ENCODE results near the gene KIF19. TPM values are rescaled to one million over a fixed set of nuclear protein-coding genes. Genes with fewer than 3 reads are reported as not detected.

The KIF19 gene
- polyA plus RNA-seq, 1 experiment = not detected

DNA sequence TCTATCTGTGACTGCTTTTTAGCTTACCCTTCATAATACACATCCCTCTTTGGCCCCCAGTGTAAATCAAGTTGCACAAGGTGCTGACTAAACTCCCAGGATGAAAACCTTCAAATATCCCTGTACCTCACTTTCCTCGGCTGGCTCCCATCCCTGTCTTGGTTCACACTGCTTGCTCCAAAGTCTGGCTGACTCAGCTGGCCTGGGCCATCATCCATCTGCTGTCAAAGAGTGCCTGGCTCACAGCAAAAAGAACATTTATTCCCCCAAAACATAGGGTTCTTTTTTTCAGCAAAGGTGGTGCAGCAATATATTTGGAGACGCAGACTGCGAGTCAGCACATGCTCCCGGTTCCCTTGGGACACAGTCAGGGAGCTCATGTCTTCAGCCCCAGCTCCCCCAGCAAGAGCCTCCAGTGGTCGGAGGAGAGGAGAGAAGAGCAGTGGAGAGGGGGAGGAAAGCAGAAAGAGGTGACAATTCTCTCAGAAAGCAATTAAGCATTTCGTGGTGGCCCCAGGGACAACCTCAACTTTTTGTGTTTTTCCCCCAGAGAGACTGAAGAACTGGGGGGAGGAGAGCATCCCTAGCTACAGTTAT is 67.4 kb downstream of the KIF19 start:
- CTCF ChIA-PET = no interaction called here
- DNase-seq (ENCODE audit: low read depth) = no peak
- H3K36me3 ChIP-seq (ENCODE audit: control insufficient read depth, insufficient read depth, low read length) = no peaks in the 10 kb centered on the region
- no peaks in the 10 kb centered on the region for H3K27me3 ChIP-seq (ENCODE audit: control insufficient read depth, insufficient read depth, low read length)
- POLR2A ChIA-PET = no interaction called here
- no peak overlapping the region for H3K4me3 ChIP-seq (ENCODE audit: low read depth, low read length)
- TF ChIP-seq, protein P1, sequence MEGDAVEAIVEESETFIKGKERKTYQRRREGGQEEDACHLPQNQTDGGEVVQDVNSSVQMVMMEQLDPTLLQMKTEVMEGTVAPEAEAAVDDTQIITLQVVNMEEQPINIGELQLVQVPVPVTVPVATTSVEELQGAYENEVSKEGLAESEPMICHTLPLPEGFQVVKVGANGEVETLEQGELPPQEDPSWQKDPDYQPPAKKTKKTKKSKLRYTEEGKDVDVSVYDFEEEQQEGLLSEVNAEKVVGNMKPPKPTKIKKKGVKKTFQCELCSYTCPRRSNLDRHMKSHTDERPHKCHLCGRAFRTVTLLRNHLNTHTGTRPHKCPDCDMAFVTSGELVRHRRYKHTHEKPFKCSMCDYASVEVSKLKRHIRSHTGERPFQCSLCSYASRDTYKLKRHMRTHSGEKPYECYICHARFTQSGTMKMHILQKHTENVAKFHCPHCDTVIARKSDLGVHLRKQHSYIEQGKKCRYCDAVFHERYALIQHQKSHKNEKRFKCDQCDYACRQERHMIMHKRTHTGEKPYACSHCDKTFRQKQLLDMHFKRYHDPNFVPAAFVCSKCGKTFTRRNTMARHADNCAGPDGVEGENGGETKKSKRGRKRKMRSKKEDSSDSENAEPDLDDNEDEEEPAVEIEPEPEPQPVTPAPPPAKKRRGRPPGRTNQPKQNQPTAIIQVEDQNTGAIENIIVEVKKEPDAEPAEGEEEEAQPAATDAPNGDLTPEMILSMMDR (IDR thresholded peaks at IDR 0.05; ENCODE audit: insufficient read depth, low read depth, low read length) = no peak

DNA sequence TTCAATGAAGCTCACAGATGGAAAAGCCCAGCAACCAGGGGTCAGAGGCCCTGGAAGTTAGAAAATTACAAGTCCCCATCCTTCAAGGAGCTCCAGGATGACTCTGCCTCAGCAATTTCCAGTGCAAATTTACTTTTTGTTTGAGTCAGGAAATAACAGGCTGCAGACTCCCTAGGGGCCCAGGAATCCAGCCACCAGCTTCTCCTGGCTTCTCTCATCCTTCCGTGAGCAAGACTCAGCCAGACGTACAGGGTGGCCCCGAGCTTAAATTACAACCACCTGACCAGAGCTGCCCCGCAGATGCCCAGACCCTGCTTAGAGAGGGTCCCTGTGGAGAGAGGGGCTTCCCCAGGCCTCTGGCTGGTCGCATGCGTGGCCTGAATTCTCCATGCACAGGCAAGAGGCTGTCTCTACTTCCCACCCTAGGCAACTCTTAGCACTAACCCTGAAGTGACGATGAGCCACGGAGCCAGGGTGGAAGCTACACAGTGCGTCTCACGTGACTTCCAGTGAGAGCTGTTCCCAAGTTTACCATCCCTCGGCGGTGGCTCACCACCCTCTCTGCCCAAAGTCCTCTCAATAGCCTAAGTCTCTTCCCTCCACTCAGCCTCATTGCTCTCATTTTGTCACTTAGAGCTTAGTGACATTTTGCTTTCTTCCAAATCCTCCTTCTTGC is 68.4 kb downstream of the KIF19 start:
- no peaks in the 10 kb centered on the region for H3K36me3 ChIP-seq (ENCODE audit: control insufficient read depth, insufficient read depth, low read length)
- CTCF ChIA-PET = interaction anchor here (1.2 kb wide), 1 partner anchor 15 kb away, joined by 5 read pairs; no protein-coding TSS in a partner anchor
- no peak overlapping the region for H3K4me3 ChIP-seq (ENCODE audit: low read depth, low read length)
- TF ChIP-seq, protein P1 (IDR thresholded peaks at IDR 0.05; ENCODE audit: insufficient read depth, low read depth, low read length) = no peak
- no peak for DNase-seq (ENCODE audit: low read depth)
- H3K27me3 ChIP-seq (ENCODE audit: control insufficient read depth, insufficient read depth, low read length) = no peaks in the 10 kb centered on the region
- POLR2A ChIA-PET = no interaction called here

DNA sequence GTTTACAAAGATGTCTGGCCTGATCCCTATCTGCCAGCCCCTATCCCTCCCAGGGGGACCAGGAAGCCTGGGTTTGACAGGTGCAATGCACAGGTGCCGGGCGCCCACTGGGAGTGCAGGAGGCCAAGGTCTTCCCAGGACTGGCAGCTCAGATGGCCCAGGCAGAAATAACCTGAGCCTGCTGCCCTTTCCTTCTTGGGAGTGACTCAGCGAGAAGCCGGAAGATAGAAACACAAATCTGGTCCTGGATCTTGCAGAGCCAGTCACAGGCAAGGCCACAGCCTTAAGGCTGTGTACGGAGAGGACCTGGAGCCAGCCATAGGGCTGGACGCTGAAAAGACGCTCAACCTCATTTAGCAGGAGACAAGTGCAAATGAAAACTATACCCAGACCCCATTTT is 69.0 kb downstream of the KIF19 start:
- ChIA-PET POLR2A (no interaction called here), CTCF (interaction anchor here (1.2 kb wide), 1 partner anchor 16 kb away, joined by 5 read pairs; no protein-coding TSS in a partner anchor)
- H3K36me3 ChIP-seq (ENCODE audit: control insufficient read depth, insufficient read depth, low read length) = no peaks in the 10 kb centered on the region
- TF ChIP-seq, protein P1 (IDR thresholded peaks at IDR 0.05; ENCODE audit: insufficient read depth, low read depth, low read length) = no peak
- no peaks in the 10 kb centered on the region for H3K27me3 ChIP-seq (ENCODE audit: control insufficient read depth, insufficient read depth, low read length)
- DNase-seq (ENCODE audit: low read depth) = no peak
- no peak overlapping the region for H3K4me3 ChIP-seq (ENCODE audit: low read depth, low read length)

DNA sequence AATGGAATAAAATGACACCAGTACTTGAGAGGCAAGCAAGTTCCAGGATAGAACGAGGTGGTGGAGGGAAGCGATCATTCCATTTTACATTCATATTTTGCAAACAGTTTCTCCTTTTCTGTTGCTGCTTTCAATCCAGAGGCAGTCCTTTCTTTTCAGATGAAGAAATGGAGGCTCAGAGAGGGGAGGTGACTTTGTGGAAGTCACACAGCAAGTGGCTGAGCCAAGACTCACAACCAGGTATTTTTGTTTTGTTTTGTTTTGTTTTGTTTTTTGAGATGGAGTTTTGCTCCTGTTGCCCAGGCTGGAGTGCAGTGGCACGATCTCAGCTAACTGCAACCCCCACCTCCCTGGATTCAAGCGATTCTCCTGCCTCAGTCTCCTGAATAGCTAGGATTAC is 70.5 kb downstream of the KIF19 start:
- no peak overlapping the region for H3K4me3 ChIP-seq (ENCODE audit: low read depth, low read length)
- CTCF ChIA-PET = no interaction called here
- POLR2A ChIA-PET = no interaction called here

DNA sequence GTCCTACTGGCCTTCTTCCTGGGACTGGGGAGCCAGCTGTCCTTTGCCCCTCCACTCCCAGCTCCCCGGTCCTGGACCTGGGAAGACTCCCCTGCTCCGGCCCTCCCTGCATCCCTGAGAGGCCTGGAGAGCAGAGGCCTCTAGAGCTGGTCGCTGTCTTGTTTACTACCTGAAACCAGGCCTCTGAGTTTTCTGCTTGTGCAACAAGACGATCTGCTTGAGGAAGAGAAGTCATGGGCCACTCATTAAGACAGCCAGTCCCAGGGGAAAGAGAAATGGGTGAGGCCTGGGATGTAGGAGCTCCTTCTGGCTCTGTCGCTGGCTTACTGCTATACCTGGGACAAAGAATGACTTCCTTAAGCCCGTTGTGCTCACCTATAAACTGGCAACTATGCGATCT is 76.0 kb downstream of the KIF19 start:
- H3K27me3 ChIP-seq (ENCODE audit: control insufficient read depth, insufficient read depth, low read length) = no peaks in the 10 kb centered on the region
- ChIA-PET POLR2A (no interaction called here), CTCF (interaction anchor here (1.2 kb wide), 1 partner anchor 23 kb away, joined by 3 read pairs; no protein-coding TSS in a partner anchor)
- H3K36me3 ChIP-seq (ENCODE audit: control insufficient read depth, insufficient read depth, low read length) = no peaks in the 10 kb centered on the region
- DNase-seq (ENCODE audit: low read depth) = no peak
- TF ChIP-seq, protein P1 (IDR thresholded peaks at IDR 0.05; ENCODE audit: insufficient read depth, low read depth, low read length) = no peak
- no peak overlapping the region for H3K4me3 ChIP-seq (ENCODE audit: low read depth, low read length)

More for the DNA sequence above, 70.5 kb downstream of the KIF19 start:
- no peak for DNase-seq (ENCODE audit: low read depth)
- H3K27me3 ChIP-seq (ENCODE audit: control insufficient read depth, insufficient read depth, low read length) = no peaks in the 10 kb centered on the region
- H3K36me3 ChIP-seq (ENCODE audit: control insufficient read depth, insufficient read depth, low read length) = no peaks in the 10 kb centered on the region
- TF ChIP-seq, protein P1 (IDR thresholded peaks at IDR 0.05; ENCODE audit: insufficient read depth, low read depth, low read length) = no peak
